GM11168 (cell line): ENCODE data around the gene DNMT3A.

Source experiments
- in situ Hi-C: fragments of 300-500 bp; cut with MboI; formaldehyde crosslinking; loops from one replicate; pipeline ENCODE4 v1.12.0; 2022; ENCODE audit warnings: low sequenced_read_pairs; ENCODE audit not compliant: unreplicated experiment

The DNMT3A gene

DNA sequence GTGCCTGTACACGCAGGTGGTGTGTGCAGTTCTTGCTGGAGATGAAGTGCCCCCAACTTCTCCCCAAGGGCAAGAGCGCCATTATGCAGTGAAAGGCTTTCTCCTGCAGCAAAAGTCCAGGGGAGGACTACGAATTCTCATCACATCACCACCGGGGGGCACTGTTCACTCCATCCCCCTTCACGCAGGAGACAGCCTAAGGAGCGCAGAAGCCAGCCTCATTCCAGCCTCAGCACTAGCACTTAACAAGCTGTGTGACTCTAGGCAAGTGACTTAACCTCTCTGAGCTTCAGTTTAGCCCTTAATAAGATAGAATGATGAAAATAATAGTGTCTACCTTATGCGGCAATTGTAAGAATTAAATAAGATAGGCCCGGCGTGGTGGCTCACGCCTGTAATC, 32.3 kb downstream of the DNMT3A start:
- in situ Hi-C loops = no loop called here

GRCh38 chr2:25308599-25308998, 33.1 kb downstream of the DNMT3A start:
- in situ Hi-C loops = no loop called here

- in situ Hi-C loops = no loop called here
Observed at GRCh38 chr2:25307949-25308557, 33.7 kb downstream of the DNMT3A start.

DNA sequence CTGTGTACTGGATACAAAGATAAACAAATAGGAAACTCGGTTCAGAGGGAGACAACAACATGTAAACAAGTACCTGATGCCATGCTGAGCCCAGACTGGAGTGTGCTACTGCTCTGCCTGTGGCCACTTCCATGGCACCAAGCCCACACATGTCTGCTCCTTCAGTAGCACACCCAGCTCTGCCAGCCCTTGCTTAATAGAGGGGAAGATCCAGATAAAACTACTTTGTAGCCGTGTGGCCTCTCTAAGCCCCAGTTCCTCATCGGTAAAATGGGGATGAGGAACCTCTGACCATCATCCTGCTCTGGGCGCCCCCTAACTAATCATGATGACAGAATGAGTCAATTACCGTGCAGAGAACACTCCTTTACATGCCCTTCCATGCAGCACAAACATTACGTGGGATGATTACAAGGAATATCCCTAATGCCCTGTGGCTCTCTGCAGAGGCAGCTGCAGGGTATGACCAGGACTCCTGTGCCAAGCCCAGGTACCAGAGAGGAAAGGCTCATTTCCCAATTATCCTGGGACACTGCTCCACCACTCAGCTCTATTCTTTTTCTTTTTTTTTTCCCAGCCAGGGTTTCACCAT, 34.9 kb downstream of the DNMT3A start:
- in situ Hi-C loops = no loop called here

DNA sequence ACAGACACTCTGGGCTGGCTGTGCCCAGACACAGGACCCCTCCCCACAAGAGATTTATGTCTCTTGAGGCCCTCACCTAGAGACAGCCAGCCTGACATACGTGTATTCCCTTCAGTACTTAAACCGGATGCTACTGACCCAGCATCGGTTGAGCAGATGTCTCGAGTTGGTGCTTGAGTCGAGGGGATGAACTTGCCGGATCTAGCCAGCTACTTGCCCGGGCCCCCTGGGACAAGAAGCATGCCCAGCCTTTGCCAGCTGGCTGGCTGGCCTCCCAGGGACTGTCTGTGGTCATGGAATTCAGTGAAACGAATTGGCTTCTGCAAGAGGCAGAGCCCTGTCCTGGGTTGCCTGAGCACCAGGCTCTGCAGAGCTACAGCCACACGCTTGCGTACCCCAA, 36.0 kb downstream of the DNMT3A start:
- in situ Hi-C loops = no loop called here

GRCh38 chr2:25304826-25305596, 36.7 kb downstream of the DNMT3A start:
- in situ Hi-C loops = no loop called here

DNA sequence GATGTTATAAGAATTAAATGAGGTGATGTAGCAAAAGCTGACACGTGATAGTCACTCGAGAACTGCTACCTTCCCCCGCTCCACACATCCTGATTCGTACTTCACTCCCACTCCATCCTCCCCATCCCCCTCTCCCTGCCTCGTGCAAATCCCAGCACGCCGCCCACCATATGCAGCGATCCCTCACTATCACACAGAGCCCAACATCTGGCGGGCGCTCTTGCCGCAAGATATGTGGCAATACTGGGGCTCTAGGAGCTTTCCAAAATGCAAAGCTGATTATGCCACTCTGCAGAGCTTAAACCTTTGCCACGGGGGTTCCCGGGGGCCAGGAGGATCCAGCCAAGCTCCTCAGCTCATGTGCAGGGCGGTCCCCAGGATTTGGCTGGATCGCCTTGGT, 37.4 kb downstream of the DNMT3A start:
- in situ Hi-C loops = no loop called here

DNA sequence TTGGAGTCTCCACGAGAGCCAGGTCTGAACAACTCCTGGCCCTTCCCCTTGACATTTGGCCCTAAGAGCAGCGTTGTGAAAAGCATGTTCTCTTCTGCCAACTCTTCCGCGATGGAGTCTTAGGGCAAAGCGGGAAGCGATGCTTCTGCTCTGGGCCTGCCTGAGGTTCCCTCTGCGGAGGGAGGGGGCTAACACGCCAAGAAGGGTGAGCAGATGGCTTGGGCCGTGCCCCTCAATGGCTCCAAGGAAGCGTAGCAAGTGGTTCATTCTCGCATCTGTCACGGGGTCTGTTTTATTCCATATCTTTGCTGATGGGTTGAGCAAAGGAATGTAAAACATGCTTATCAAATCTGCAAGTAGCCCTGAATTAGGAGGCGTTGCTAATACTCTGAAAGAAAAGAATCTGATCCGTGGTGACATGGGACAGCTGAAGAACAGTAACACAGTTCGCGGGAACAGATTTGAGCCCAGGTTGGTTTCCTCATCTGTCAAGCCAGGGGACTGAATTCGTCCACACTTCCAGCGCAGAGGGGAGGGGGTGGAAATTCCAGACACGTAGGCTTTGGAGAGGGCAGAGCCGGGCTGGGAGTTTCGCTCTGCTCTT, 38.0 kb downstream of the DNMT3A start:
- in situ Hi-C loops = no loop called here

DNA sequence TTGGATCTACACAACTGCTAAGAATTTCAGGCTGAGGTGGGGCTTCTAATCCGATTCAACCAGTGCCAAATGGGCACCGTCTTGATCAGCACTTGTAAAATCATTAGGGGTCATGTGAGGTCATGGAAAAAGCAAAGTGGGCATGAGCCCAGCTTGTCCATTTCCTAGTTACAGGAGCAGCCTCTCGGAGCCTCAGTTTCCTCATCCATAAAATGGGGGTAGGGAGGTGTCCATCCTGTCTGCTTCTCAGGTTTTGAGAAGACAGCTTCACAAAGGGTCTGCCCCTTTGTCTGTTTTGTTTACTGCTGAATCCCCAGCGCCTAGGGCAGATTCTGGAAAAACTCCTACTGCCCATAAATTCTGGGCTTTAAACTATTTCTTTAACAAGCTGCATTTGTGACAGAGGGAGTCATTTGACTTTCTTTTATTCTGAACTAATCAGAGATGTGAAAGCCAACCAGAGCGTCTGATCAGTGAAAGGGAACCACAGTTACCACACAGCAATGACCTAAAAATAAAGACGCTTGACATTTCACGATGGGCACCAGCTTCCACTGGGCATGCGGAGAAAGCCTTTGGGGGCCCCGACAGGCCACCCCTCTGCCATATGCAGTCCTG, 38.9 kb downstream of the DNMT3A start:
- in situ Hi-C loops = no loop called here

GRCh38 chr2:25301453-25302352, 40.0 kb downstream of the DNMT3A start:
- in situ Hi-C loops = no loop called here

DNA sequence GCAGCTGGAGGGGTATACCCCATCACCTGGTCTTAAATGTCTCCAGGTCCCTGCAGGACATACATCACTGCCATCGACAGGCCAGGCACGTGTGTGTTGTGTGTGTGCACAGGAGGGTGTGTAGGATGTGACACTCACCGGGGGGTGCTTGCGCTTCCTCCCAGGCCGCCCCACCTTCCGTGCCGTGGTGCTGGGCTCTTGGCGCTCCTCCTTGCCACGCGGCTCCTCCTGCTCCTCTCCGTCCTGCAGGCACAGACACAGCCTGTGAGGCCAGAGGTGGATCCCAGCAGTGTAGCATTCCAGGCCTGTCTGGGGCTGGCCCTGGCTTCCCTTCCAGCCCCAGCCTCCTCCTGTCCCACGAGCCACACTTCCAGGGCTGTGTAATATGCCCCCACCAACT, 41.7 kb downstream of the DNMT3A start:
- in situ Hi-C loops = no loop called here

DNA sequence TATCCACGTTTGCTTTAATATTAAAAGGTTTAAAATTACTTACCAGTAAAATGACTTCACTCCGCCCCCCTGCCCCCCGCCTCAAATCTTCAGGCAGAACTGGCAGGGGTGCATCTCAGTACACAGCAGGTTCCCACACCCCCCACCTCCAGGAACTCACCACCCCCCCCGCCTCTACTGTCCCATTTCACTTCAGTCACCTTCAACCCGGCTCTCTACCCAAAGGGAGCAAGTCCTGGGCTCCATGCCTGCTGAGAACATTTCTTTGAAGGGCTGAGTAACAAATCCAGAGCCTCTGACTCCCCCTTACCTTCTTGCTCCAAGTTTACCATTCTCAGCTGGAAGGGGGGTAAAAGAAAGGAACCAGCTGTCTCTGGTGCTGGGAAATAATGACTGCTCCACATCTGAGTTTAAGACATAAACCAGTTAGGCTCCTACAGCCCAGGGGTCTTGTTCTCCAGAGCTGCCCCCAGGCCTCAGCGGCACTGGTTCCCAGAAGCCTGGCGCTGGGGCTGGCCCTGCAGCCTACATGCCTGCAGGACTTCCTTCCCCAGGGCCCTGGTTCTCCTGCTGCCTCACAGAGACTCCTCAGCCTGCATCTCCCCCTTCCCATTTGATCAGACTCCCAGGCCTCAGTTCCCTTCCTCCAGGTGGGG, 42.8 kb downstream of the DNMT3A start:
- in situ Hi-C loops = no loop called here

DNA sequence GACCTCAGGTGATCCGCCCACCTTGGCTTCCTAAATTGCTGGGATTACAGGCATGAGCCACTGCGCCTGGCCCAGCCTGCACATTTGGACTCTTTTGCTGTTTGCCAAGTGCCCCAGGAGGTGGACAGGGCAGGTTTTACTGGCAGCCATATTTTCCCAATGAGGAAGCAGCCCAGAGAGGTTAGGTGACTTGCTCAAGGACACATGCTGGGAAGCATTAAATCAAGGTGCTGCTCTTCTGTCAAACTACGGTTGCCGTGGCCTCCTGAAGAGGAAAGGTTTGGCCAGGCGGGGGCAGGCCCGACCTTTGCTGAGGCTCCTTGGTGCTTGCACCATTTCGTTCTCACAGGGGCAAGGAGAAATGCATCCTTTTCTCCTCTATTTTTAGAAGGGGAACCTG, 44.0 kb downstream of the DNMT3A start:
- in situ Hi-C loops = no loop called here

DNA sequence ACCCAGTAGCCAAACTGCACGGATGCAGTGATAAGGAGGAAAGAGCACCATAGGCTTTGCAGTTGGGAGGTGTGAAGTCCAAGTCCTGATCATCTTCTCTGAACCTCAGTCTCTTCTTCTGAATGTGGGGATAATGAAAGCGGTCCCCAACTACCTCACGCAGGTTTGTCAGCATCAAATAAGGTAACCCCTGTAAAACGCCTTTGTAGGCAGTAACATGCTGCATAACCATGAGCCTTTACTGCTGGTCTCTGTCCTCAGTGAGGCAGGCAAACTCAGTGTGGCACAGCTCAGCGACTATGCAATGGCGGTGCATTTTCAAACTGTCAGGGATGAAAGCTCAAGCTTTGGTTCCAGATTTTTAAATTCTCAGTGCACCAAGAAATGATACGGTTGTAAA, 46.1 kb downstream of the DNMT3A start:
- in situ Hi-C loops = no loop called here

GRCh38 chr2:25294573-25295462, 46.9 kb downstream of the DNMT3A start:
- in situ Hi-C loops = no loop called here

GRCh38 chr2:25293958-25294562, 47.7 kb downstream of the DNMT3A start:
- in situ Hi-C loops = no loop called here

GRCh38 chr2:25293145-25293544, 48.6 kb downstream of the DNMT3A start:
- in situ Hi-C loops = no loop called here

- in situ Hi-C loops = no loop called here
Observed at GRCh38 chr2:25292408-25292807, 49.3 kb downstream of the DNMT3A start.
